DOHH2 (cell line): ENCODE results near the gene TMEM151B.

ENCODE experiments used
- H3F3A ChIP-seq: fragments of 200-600 bp; sonication (generic), shearing (Covaris generic); 2 replicates; pipeline ENCODE4 v1.6.0; 2016; ENCODE audit warnings: antibody characterized with exemption, mild to moderate bottlenecking; ENCODE audit not compliant: control insufficient read depth, insufficient read depth
- H3K27ac ChIP-seq: fragments of 200-600 bp; sonication (generic); 2 replicates; pipeline ENCODE4 v1.5.1; 2014; ENCODE audit warnings: low read depth, mild to moderate bottlenecking, low read length, moderate library complexity
- H3K27me3 ChIP-seq: fragments of 200-600 bp; sonication (generic); 2 replicates; pipeline ENCODE4 v1.6.1; 2014; ENCODE audit warnings: mild to moderate bottlenecking, low read length, mixed read lengths; ENCODE audit not compliant: control insufficient read depth
- H3K36me3 ChIP-seq: fragments of 200-600 bp; sonication (generic); 2 replicates; pipeline ENCODE4 v1.6.1; 2014; ENCODE audit warnings: mild to moderate bottlenecking, low read length, moderate library complexity, mixed read lengths; ENCODE audit not compliant: control insufficient read depth
- H3K4me1 ChIP-seq: fragments of 200-600 bp; sonication (generic); 2 replicates; pipeline ENCODE4 v1.6.1; 2014; ENCODE audit warnings: mild to moderate bottlenecking, low read length, mixed read lengths; ENCODE audit not compliant: control insufficient read depth
- H3K4me2 ChIP-seq: fragments of 200-600 bp; sonication (generic); 2 replicates; pipeline ENCODE4 v1.6.0; 2014; ENCODE audit warnings: mild to moderate bottlenecking, low read length, moderate library complexity
- H3K4me3 ChIP-seq: fragments of 200-600 bp; sonication (generic); 2 replicates; pipeline ENCODE4 v1.5.1; 2014; ENCODE audit warnings: mild to moderate bottlenecking, low read length, mixed read lengths
- H3K79me2 ChIP-seq: fragments of 200-600 bp; sonication (generic); 2 replicates; pipeline ENCODE4 v1.6.1; 2014; ENCODE audit warnings: mild to moderate bottlenecking, low read length, mixed read lengths; ENCODE audit not compliant: control insufficient read depth
- H3K9me2 ChIP-seq: fragments of 200-600 bp; sonication (generic); replicated peaks from 2 replicates; pipeline ENCODE4 v1.6.1; 2014; ENCODE audit warnings: mild to moderate bottlenecking, low read length, mixed read lengths; ENCODE audit not compliant: control insufficient read depth
- H3K9me3 ChIP-seq: fragments of 200-600 bp; sonication (generic); 2 replicates; pipeline ENCODE4 v1.6.1; 2014; ENCODE audit warnings: antibody characterized with exemption, low read length, mixed read lengths; ENCODE audit not compliant: control insufficient read depth, insufficient read depth
- H4K20me1 ChIP-seq: fragments of 200-600 bp; sonication (generic); 2 replicates; pipeline ENCODE4 v1.6.0; 2014; ENCODE audit warnings: low read depth, mild to moderate bottlenecking, antibody characterized with exemption, low read length, moderate library complexity; ENCODE audit not compliant: control insufficient read depth, insufficient read depth
- EZH2phosphoT487 ChIP-seq: fragments of 200-600 bp; sonication (generic); IDR thresholded peaks from 2 replicates; pipeline ENCODE4 v1.6.1; 2017; ENCODE audit warnings: borderline replicate concordance, mild to moderate bottlenecking, antibody characterized with exemption, low read length, moderate library complexity, mixed read lengths
- TF ChIP-seq, protein P1 (sequence below): fragments of 200-600 bp; sonication (generic); IDR thresholded peaks from one replicate; pipeline ENCODE4 v1.5.1; 2014; ENCODE audit warnings: antibody characterized with exemption, mild to moderate bottlenecking, low read depth, low read length; ENCODE audit not compliant: poor library complexity, severe bottlenecking

TMEM151B gene

DNA sequence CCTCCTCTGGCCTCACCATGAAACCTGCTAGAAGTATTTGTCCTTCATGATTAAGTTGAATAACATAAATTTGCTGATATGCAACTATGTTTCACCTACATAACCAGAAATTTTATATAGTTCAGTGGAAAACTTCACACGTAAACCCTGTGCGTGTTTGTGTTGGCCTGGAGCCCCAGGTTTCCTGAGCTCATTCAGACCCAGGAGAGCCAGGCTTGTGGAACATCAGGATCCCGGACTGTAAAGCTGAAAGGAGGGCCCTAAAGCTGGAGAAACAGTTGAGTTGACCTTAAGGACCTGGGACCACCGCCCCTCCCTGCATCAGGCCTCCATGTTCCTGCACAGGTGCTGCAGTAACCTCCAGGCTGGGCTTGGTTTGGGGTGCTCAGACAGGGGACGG, 69.1 kb downstream of the TMEM151B start:
- no peaks in the 10 kb centered on the region for H3F3A ChIP-seq
- H3K27ac ChIP-seq = no peak overlapping the region
- H3K36me3 ChIP-seq = no peaks in the 10 kb centered on the region
- no peaks in the 10 kb centered on the region for H3K79me2 ChIP-seq
- no peaks in the 10 kb centered on the region for H3K9me3 ChIP-seq
- no peak overlapping the region for H3K4me2 ChIP-seq
- H4K20me1 ChIP-seq = no peaks in the 10 kb centered on the region
- peaks cover 23% of the 10 kb centered on the region for H3K4me1 ChIP-seq
- H3K4me3 ChIP-seq = no peak overlapping the region
- TF ChIP-seq EZH2phosphoT487 = no peak
- TF ChIP-seq, protein P1, sequence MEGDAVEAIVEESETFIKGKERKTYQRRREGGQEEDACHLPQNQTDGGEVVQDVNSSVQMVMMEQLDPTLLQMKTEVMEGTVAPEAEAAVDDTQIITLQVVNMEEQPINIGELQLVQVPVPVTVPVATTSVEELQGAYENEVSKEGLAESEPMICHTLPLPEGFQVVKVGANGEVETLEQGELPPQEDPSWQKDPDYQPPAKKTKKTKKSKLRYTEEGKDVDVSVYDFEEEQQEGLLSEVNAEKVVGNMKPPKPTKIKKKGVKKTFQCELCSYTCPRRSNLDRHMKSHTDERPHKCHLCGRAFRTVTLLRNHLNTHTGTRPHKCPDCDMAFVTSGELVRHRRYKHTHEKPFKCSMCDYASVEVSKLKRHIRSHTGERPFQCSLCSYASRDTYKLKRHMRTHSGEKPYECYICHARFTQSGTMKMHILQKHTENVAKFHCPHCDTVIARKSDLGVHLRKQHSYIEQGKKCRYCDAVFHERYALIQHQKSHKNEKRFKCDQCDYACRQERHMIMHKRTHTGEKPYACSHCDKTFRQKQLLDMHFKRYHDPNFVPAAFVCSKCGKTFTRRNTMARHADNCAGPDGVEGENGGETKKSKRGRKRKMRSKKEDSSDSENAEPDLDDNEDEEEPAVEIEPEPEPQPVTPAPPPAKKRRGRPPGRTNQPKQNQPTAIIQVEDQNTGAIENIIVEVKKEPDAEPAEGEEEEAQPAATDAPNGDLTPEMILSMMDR = no peak
- no peaks in the 10 kb centered on the region for H3K9me2 ChIP-seq
- peaks cover 21% of the 10 kb centered on the region for H3K27me3 ChIP-seq

DNA sequence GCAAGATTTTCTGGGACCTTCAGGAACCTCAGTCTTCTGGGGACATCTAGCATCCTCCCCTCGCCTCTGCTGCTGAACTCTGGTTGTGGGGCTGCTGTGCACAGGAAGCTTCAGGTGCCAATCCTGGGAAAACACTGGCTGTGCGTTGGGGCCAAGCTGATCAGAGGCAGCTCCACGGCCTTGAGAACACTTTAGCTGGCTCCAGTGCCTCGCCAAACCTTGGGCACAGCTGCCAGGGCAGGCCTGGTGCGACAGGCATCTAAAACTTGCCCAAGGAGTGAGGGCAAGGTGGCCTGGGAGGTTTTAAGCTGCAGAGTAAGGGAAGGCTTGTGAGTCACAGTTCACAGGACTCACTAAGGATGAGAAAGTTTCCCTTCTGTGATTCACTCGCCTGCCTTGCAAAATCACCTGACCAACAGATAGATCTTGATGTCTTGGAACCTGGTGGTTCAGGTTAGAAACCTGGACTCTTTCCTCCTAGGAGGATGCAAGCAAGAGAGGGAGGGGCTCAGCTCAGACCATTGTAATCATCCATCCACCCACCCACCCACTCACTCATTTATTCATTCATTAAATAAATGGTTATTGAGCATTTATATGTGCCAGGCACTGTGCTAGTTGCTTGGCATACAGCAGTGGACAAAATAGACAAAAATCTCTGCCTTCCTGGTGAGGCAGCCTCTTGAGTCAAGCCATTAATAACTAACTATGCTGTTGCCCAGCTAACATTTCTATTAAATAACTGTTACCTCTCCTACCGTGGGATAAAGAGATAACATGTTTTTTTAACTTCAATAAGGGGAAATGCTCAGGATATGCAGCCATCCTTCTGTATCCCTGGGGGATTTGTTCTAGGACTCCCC, 69.7 kb downstream of the TMEM151B start:
- Histone ChIP-seq H3K4me2 (no peak overlapping the region), H4K20me1 (no peaks in the 10 kb centered on the region)
- TF ChIP-seq, protein P1 = no peak

DNA sequence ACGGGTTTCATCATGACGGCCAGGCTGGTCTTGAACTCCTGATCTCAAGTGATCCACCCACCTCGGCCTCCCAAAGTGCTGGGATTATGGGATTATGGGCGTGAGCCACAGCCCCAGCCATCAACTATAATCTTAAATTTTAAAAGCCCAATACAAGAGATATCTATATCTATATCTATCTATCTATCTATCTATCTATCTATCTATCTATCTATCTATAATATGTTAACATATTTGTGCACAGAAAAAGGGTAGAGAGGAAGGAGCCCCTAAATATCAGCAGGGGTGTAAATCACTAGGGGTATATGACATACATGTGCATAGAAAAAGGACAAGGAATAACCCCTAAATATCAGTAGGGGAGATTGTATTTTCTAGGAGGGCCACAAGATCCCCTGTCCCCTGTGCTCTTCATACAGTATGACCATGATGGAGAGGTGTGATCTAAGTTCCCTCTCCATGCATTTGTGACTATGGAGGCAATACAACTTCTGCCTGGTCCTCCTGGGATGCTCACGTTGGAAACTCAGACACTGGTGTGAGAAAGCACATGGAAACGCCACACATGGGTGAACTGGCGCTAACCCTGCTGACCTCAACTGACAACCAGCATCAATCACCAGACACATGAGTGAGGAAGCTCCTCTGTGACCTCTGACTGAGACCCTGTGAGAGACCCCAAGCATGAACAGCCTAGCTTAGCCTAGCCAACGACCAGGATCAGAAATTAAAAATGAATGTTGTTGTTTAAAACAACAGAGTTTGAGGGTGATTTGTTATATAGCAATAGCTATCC, 71.0 kb downstream of the TMEM151B start:
- H3K9me2 ChIP-seq = no peaks in the 10 kb centered on the region
- no peaks in the 10 kb centered on the region for H4K20me1 ChIP-seq
- H3K79me2 ChIP-seq = no peaks in the 10 kb centered on the region
- H3K36me3 ChIP-seq = no peaks in the 10 kb centered on the region
- H3K4me1 ChIP-seq = peaks cover 23% of the 10 kb centered on the region
- TF ChIP-seq, protein P1 = no peak
- TF ChIP-seq EZH2phosphoT487 = no peak
- no peak overlapping the region for H3K4me2 ChIP-seq
- H3K27me3 ChIP-seq = peaks cover 33% of the 10 kb centered on the region
- H3K4me3 ChIP-seq = no peak overlapping the region
- no peak overlapping the region for H3K27ac ChIP-seq
- H3F3A ChIP-seq = no peaks in the 10 kb centered on the region
- no peaks in the 10 kb centered on the region for H3K9me3 ChIP-seq

More for the DNA sequence above, 69.7 kb downstream of the TMEM151B start:
- Histone ChIP-seq H3K9me3 (no peaks in the 10 kb centered on the region), H3K79me2 (no peaks in the 10 kb centered on the region), H3K27me3 (peaks cover 27% of the 10 kb centered on the region), H3K36me3 (no peaks in the 10 kb centered on the region), H3F3A (no peaks in the 10 kb centered on the region), H3K4me1 (peaks cover 23% of the 10 kb centered on the region), H3K4me3 (no peak overlapping the region), H3K9me2 (no peaks in the 10 kb centered on the region), H3K27ac (no peak overlapping the region)
